H1 (cell line): ENCODE measurements around the gene ZNF595. TPM values are rescaled to one million over a fixed set of nuclear protein-coding genes. Genes with fewer than 3 reads are reported as not detected.

Experiments
- CTCF ChIA-PET: fragments of 300-600 bp; sonication (Branson Sonifier 250); formaldehyde crosslinking; loops from one replicate; lab custom pipeline; 2021; ENCODE audit not compliant: partially characterized antibody; lab: Charles Lee
- POLR2A ChIA-PET: fragments of 300-600 bp; sonication (Branson Sonifier 250); formaldehyde crosslinking; loops from one replicate; lab custom pipeline; 2021; ENCODE audit warnings: inconsistent platforms; ENCODE audit not compliant: partially characterized antibody; lab: Charles Lee
- DNase-seq, 2 experiments: peaks; one replicate each; pipeline versions ENCODE4 v3.0.0 to v3.0.0-alpha.2; 2010 to 2022; ENCODE audit warnings: low spot score in 2 of 2, low read depth in 1 of 2, mixed read lengths in 1 of 2
- FAIRE-seq: peaks from 2 replicates; lab custom pipeline; 2011; peaks lifted over from hg19 to GRCh38; lab: Jason Lieb, UNC
- H2AFZ ChIP-seq: 2 replicates; pipeline ENCODE4 v1.8.1; 2012; ENCODE audit warnings: low read length, inconsistent platforms
- H2AK5ac ChIP-seq: 2 replicates; pipeline ENCODE4 v1.6.1; 2013; ENCODE audit warnings: low read depth, low read length
- H2BK120ac ChIP-seq: replicated peaks from 2 replicates; pipeline ENCODE3; 2013; ENCODE audit warnings: low read depth, low read length, inconsistent platforms
- H2BK12ac ChIP-seq: 2 replicates; pipeline ENCODE4 v1.6.1; 2013; ENCODE audit warnings: low read depth, low read length
- H2BK15ac ChIP-seq: 2 replicates; pipeline ENCODE4 v1.6.1; 2013; ENCODE audit warnings: low read length
- H2BK20ac ChIP-seq: 2 replicates; pipeline ENCODE4 v1.6.1; 2013; ENCODE audit warnings: low read length
- H2BK5ac ChIP-seq: 2 replicates; pipeline ENCODE4 v1.6.1; 2013; ENCODE audit warnings: low read depth, low read length
- H3K14ac ChIP-seq: 2 replicates; pipeline ENCODE4 v1.6.1; 2013; ENCODE audit warnings: inconsistent platforms; ENCODE audit not compliant: insufficient read length
- H3K18ac ChIP-seq: 2 replicates; pipeline ENCODE4 v1.6.1; 2013; ENCODE audit warnings: low read length; ENCODE audit errors: extremely low read depth
- H3K23ac ChIP-seq: 2 replicates; pipeline ENCODE4 v1.6.1; 2013; ENCODE audit warnings: inconsistent platforms; ENCODE audit not compliant: insufficient read length
- H3K23me2 ChIP-seq: 2 replicates; pipeline ENCODE4 v1.6.1; 2013; ENCODE audit warnings: low read depth, low read length
- H3K27ac ChIP-seq: 2 replicates; pipeline ENCODE4 v1.6.1; 2011; ENCODE audit warnings: low read depth, low read length, inconsistent platforms
- H3K27me3 ChIP-seq, 4 experiments: replicated peaks in 1 of 4; 1 replicate in 1 of 4; 2 replicates in 3 of 4; pipeline versions ENCODE4 v1.6.1 to v1.8.1; 2011 to 2013; ENCODE audit warnings: low read length in 3 of 4, mild to moderate bottlenecking in 3 of 4, inconsistent platforms in 2 of 4, mixed read lengths in 2 of 4, moderate library complexity in 1 of 4; ENCODE audit not compliant: control insufficient read depth in 3 of 4, insufficient read depth in 3 of 4; ENCODE audit errors: extremely low read depth in 1 of 4
- H3K36me3 ChIP-seq, 4 experiments: 2 replicates each; pipeline versions ENCODE4 v1.6.1 to v1.8.1; 2011 to 2013; ENCODE audit warnings: mild to moderate bottlenecking in 4 of 4, low read length in 3 of 4, moderate library complexity in 2 of 4, control low read depth in 1 of 4, inconsistent platforms in 1 of 4; ENCODE audit not compliant: insufficient read depth in 4 of 4, control insufficient read depth in 2 of 4
- H3K4ac ChIP-seq: replicated peaks from 2 replicates; pipeline ENCODE3; 2013; ENCODE audit warnings: low read length, low read depth, mixed read lengths, inconsistent platforms; ENCODE audit not compliant: insufficient read length
- H3K4me1 ChIP-seq, 4 experiments: replicated peaks in 1 of 4; 1 replicate in 1 of 4; 2 replicates in 3 of 4; pipeline versions ENCODE4 v1.6.1 to v1.8.1; 2011 to 2013; ENCODE audit warnings: low read length in 3 of 4, inconsistent platforms in 2 of 4, mixed read lengths in 1 of 4; ENCODE audit not compliant: insufficient read depth in 4 of 4, control insufficient read depth in 3 of 4
- H3K4me2 ChIP-seq, 2 experiments: 2 replicates each; pipeline versions ENCODE4 v1.6.1 to v1.8.1; 2011 to 2013; ENCODE audit warnings: low read depth in 2 of 2, low read length in 2 of 2, control low read depth in 1 of 2, inconsistent platforms in 1 of 2, mild to moderate bottlenecking in 1 of 2; ENCODE audit not compliant: insufficient read depth in 1 of 2
- H3K4me3 ChIP-seq, 4 experiments: fragments of 200-600, 300-600 bp in 1 of 4; sonication (generic), shearing (Covaris generic), sonication (Bioruptor Twin) in 1 of 4; 2 replicates each; pipeline versions ENCODE4 v1.5.1 to v1.8.1; 2011 to 2016; ENCODE audit warnings: low read length in 4 of 4, low read depth in 3 of 4, control low read depth in 2 of 4, inconsistent platforms in 2 of 4, mild to moderate bottlenecking in 2 of 4, mixed read lengths in 1 of 4, moderate library complexity in 1 of 4; ENCODE audit not compliant: insufficient read depth in 2 of 4; ENCODE audit errors: extremely low read depth in 1 of 4
- H3K56ac ChIP-seq: replicated peaks from 2 replicates; pipeline ENCODE3; 2013; ENCODE audit warnings: low read depth, mild to moderate bottlenecking, mixed read lengths, low read length, inconsistent platforms; ENCODE audit not compliant: insufficient read length
- H3K79me1 ChIP-seq: 2 replicates; pipeline ENCODE4 v1.6.1; 2013; ENCODE audit warnings: low read depth, low read length, control low read depth
- H3K79me2 ChIP-seq, 2 experiments: 2 replicates each; pipeline versions ENCODE4 v1.6.1 to v1.8.1; 2012 to 2013; ENCODE audit warnings: low read length in 2 of 2, mild to moderate bottlenecking in 2 of 2, inconsistent platforms in 1 of 2; ENCODE audit not compliant: insufficient read depth in 2 of 2, control insufficient read depth in 1 of 2
- H3K9ac ChIP-seq, 4 experiments: replicated peaks in 1 of 4; 1 replicate in 1 of 4; 2 replicates in 3 of 4; pipeline versions ENCODE4 v1.6.1 to v1.8.1; 2011 to 2013; ENCODE audit warnings: low read depth in 3 of 4, low read length in 3 of 4, control low read depth in 2 of 4, mild to moderate bottlenecking in 2 of 4, moderate library complexity in 2 of 4, inconsistent platforms in 1 of 4; ENCODE audit errors: extremely low read depth in 1 of 4
- H3K9me3 ChIP-seq, 2 experiments: 2 replicates each; pipeline versions ENCODE4 v1.6.1 to v1.8.1; 2012 to 2013; ENCODE audit warnings: mild to moderate bottlenecking in 2 of 2, moderate library complexity in 2 of 2, control low read depth in 1 of 2, inconsistent platforms in 1 of 2, low read depth in 1 of 2, low read length in 1 of 2, mixed read lengths in 1 of 2; ENCODE audit not compliant: insufficient read depth in 2 of 2
- H4K20me1 ChIP-seq, 2 experiments: replicated peaks in 1 of 2; 2 replicates each; pipeline versions ENCODE3 to v1.8.1; 2011 to 2013; ENCODE audit warnings: inconsistent platforms in 2 of 2, low read length in 2 of 2, mild to moderate bottlenecking in 1 of 2; ENCODE audit not compliant: insufficient read depth in 2 of 2, control insufficient read depth in 1 of 2
- H4K5ac ChIP-seq: 2 replicates; pipeline ENCODE4 v1.6.1; 2013; ENCODE audit warnings: low read length, low read depth, mixed read lengths, inconsistent platforms; ENCODE audit not compliant: insufficient read length
- H4K8ac ChIP-seq: 2 replicates; pipeline ENCODE4 v1.8.0; 2013; ENCODE audit warnings: mild to moderate bottlenecking, moderate library complexity, low read length, inconsistent platforms; ENCODE audit not compliant: insufficient read depth; ENCODE audit errors: extremely low read depth
- H4K91ac ChIP-seq: replicated peaks from 2 replicates; pipeline ENCODE3; 2013; ENCODE audit warnings: low read length, mixed read lengths, inconsistent platforms; ENCODE audit not compliant: insufficient read length
- ASH2L ChIP-seq: fragments of 200-600, 300-600 bp; sonication (generic); IDR thresholded peaks from one replicate; pipeline ENCODE4 v1.7.1; 2017; ENCODE audit warnings: low read length
- BCL11A ChIP-seq, 2 experiments: IDR thresholded peaks; one replicate each; pipeline ENCODE4 v1.6.1; 2011; ENCODE audit warnings: low read depth in 2 of 2, low read length in 2 of 2, mild to moderate bottlenecking in 2 of 2
- CBX5 ChIP-seq: fragments of 300-800, 300-1000 bp; sonication (generic); IDR thresholded peaks from 2 replicates; pipeline ENCODE4 v1.7.1; 2016; ENCODE audit warnings: antibody characterized with exemption, low read length, low read depth
- CHD1 ChIP-seq: IDR thresholded peaks from 2 replicates; pipeline ENCODE4 v1.6.1; 2012; ENCODE audit warnings: low read depth, low read length, improper control_type of control experiment
- CTBP2 ChIP-seq: IDR thresholded peaks from 2 replicates; pipeline ENCODE4 v1.7.0; 2011; ENCODE audit warnings: borderline replicate concordance, mild to moderate bottlenecking, moderate library complexity, mixed read lengths, low read length; ENCODE audit not compliant: insufficient read depth, insufficient read length
- E2F6 ChIP-seq: IDR thresholded peaks from 2 replicates; pipeline ENCODE4 v1.6.1; 2012; ENCODE audit warnings: inconsistent platforms
- FOSL1 ChIP-seq: IDR thresholded peaks from 2 replicates; pipeline ENCODE4 v1.6.1; 2011; ENCODE audit warnings: mild to moderate bottlenecking, low read depth, low read length, moderate library complexity; ENCODE audit not compliant: insufficient read depth
- HDAC6 ChIP-seq: IDR thresholded peaks from one replicate; pipeline ENCODE4 v1.7.1; 2012; ENCODE audit warnings: low read depth, mild to moderate bottlenecking, inconsistent platforms, low read length, moderate library complexity
- MAX ChIP-seq: IDR thresholded peaks from 2 replicates; pipeline ENCODE4 v1.6.1; 2012; ENCODE audit warnings: inconsistent platforms
- PHF8 ChIP-seq: fragments of 200-600 bp; sonication (generic); conservative IDR thresholded peaks from 2 replicates; pipeline ENCODE4 v1.7.1; 2012; ENCODE audit warnings: low read depth, mild to moderate bottlenecking, inconsistent platforms, low read length, moderate library complexity
- RFX5 ChIP-seq: IDR thresholded peaks from 2 replicates; pipeline ENCODE4 v1.6.1; 2011; ENCODE audit warnings: low read depth, low read length, improper control_type of control experiment, borderline replicate concordance
- RXRA ChIP-seq: IDR thresholded peaks from 2 replicates; pipeline ENCODE4 v1.6.1; 2011; ENCODE audit warnings: low read depth, mild to moderate bottlenecking, low read length, moderate library complexity; ENCODE audit not compliant: insufficient read depth
- SP4 ChIP-seq: IDR thresholded peaks from 2 replicates; pipeline ENCODE4 v1.6.1; 2012; ENCODE audit warnings: low read length, inconsistent platforms
- TAF7 ChIP-seq: optimal IDR thresholded peaks from 2 replicates; pipeline ENCODE3; 2011; ENCODE audit warnings: low read depth, mild to moderate bottlenecking, inconsistent platforms, low read length, moderate library complexity, borderline replicate concordance
- WGBS, 2 experiments: shearing (Covaris generic) in 1 of 2; methylation state at CpG; one replicate each; pipeline versions ENCODE4 v1.1.6 to v1.1.7; 2013 to 2015; ENCODE audit warnings: low lambda C conversion rate in 2 of 2, mixed read lengths in 2 of 2, inconsistent platforms in 1 of 2, low coverage in 1 of 2, missing lambda C conversion rate in 1 of 2; ENCODE audit not compliant: insufficient replicate concordance in 2 of 2, insufficient coverage in 1 of 2, insufficient read length in 1 of 2; ENCODE audit errors: extremely low coverage in 1 of 2, missing lambda C conversion rate in 1 of 2; 5-methylcytosine and 5-hydroxymethylcytosine counted together
- polyA plus RNA-seq, 7 experiments: library from polyadenylated mRNA; depleted of rRNA in 3 of 7; stranded (reverse) in 5 of 7; unstranded in 2 of 7; fragments of >200 nt in 5 of 7; fragments of 200-250 nt in 2 of 7; gene quantifications; 1 replicate in 5 of 7; 2 replicates in 1 of 7; 4 replicates in 1 of 7; pipeline versions ENCODE4 v1.2.1 to v1.2.3, GENCODE V29; 2011 to 2013; ENCODE audit warnings: missing spikeins in 2 of 7, mixed read lengths in 2 of 7
- total RNA-seq: library from RNA; stranded (reverse); fragmentation: NEBNext Ultra II Directional; extraction: Animal tissue kit (Norgen Biotek cat#: 25700); gene quantifications from 2 replicates; pipeline ENCODE4 v1.2.1, GENCODE V29; 2021

ZNF595 gene
- total and polyA plus RNA-seq, 2 of the 8 experiments (the other 6 are each of a cell fraction or from before 2014, with no cell fraction given): 3.3 to 22.5 TPM

GRCh38 chr4:116499-116898, 63.4 kb downstream of the ZNF595 start:
- Histone ChIP-seq H4K91ac (no peak overlapping the region), H3K56ac (no peak overlapping the region), H2BK12ac (no peak overlapping the region), H3K4me3 (no peak overlapping the region), H3K4me1 (no peaks in the 10 kb centered on the region), H3K14ac (no peak overlapping the region), H3K23me2 (no peaks in the 10 kb centered on the region), H3K23ac (no peak overlapping the region), H2BK20ac (no peak overlapping the region), H3K9ac (no peak overlapping the region), H3K36me3 (no peaks in the 10 kb centered on the region), H3K27ac (no peak overlapping the region), H3K79me2 (no peaks in the 10 kb centered on the region), H2BK5ac (no peak overlapping the region), H3K27me3 (no peaks in the 10 kb centered on the region), H3K9me3 (no peaks in the 10 kb centered on the region; a peak in 1 of 4 replicates), H2AFZ (no peak overlapping the region), H2BK120ac (no peak overlapping the region), H3K4ac (no peak overlapping the region), H2BK15ac (no peak overlapping the region), H4K5ac (no peak overlapping the region), H2AK5ac (no peak overlapping the region), H4K20me1 (no peaks in the 10 kb centered on the region), H3K4me2 (no peak overlapping the region), H3K18ac (no peak overlapping the region), H3K79me1 (no peaks in the 10 kb centered on the region), H4K8ac (no peak overlapping the region)
- WGBS, 2 experiments: 75% methylated on average over 1 of the region's 1 CpG; no CpG with 5 or more reads in 1 of the 2 experiments
- FAIRE-seq (no peak), DNase-seq (no peak)
- ChIA-PET POLR2A (interaction anchor here (0.9 to 1.1 kb wide), 2 partner anchors 8 to 19 kb away, joined by 3 to 5 read pairs; partner anchors contain the start of gene ZNF718), CTCF (interaction anchor here (1.3 kb wide), 1 partner anchor 8 kb away, joined by 4 read pairs; the partner anchor contains the start of gene ZNF718)
- TF ChIP-seq FOSL1: no peak
- no peak for TF ChIP-seq CTBP2
- TF ChIP-seq RFX5: no peak
- no peak for TF ChIP-seq HDAC6
- TF ChIP-seq ASH2L: no peak
- no peak for TF ChIP-seq E2F6
- TF ChIP-seq PHF8: no peak
- no peak for TF ChIP-seq SP4
- no peak for TF ChIP-seq TAF7
- TF ChIP-seq CHD1: no peak
- no peak for TF ChIP-seq BCL11A (IDR thresholded peaks at IDR 0.05; ENCODE audit: low read depth in 2 of 2, low read length in 2 of 2)
- no peak for TF ChIP-seq MAX
- no peak for TF ChIP-seq RXRA
- TF ChIP-seq CBX5: no peak
